OCI-LY1 (cell line): ENCODE measurements around the gene ADRB1.

ENCODE experiments used
- CTCF ChIP-seq: fragments of 200-600 bp; sonication (generic), shearing (Covaris generic); IDR thresholded peaks from 2 replicates; pipeline ENCODE4 v1.5.1; 2017; ENCODE audit warnings: mild to moderate bottlenecking, antibody characterized with exemption, low read length, moderate library complexity, mixed read lengths
- EZH2 ChIP-seq: fragments of 200-600 bp; sonication (generic), shearing (Covaris generic); IDR thresholded peaks from 2 replicates; pipeline ENCODE4 v1.8.0; 2017; ENCODE audit warnings: borderline replicate concordance, mixed run types, mild to moderate bottlenecking, antibody characterized with exemption, low read length, moderate library complexity, mixed read lengths

DNA sequence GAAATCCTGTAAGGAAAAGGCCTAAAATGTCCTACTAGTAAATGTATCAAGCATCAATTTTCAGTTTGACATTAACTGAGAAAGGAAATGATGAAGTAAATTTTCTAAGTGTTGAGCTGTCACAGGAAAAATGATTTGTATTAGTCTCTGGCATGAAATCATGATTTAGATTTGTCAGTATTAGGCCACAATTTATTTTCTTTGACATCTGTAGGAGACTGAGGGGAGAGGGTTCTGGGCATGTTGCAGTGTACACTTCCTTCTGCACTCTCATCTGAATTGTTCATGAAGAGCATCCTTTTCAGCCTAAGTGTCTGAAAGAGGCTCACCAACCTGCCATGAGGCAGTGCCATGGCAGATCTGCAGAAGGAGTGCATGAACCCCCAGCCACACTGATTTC, 15.9 kb downstream of the ADRB1 start:
- TF ChIP-seq CTCF (no peak), EZH2 (no peak)
